ENCODE measurements around the gene RFLNA. TPM values are rescaled to one million over a fixed set of nuclear protein-coding genes. Genes with fewer than 3 reads are reported as not detected.

RFLNA gene
- total and polyA plus RNA-seq, 7 donors, result 0.83 to 57.1 (median 17.6) TPM; not detected in 2

GRCh38 chr12:124302241-124302806 lies 7.4 kb downstream of the RFLNA start:
- Histone ChIP-seq H3K36me3 (no peaks in the 10 kb centered on the region), H3K4me3 (no peak overlapping the region), H3K4me1 (no peaks in the 10 kb centered on the region), H3K9me3 (no peaks in the 10 kb centered on the region), H3K27ac (no peak overlapping the region), H3K27me3 (peaks cover 0 to 22% (median 19%) of the 10 kb centered on the region in 3 donors)
- WGBS, 2 donors, result 93% methylated on average over 18 of the region's 18 CpGs
- no peak for TF ChIP-seq EP300 (IDR thresholded peaks at IDR 0.05)
- no peak for TF ChIP-seq POLR2AphosphoS5 (IDR thresholded peaks at IDR 0.05)
- TF ChIP-seq POLR2A (IDR thresholded peaks at IDR 0.05), result no peak
- no peak for TF ChIP-seq CTCF (IDR thresholded peaks at IDR 0.05)
- intact Hi-C loops (cut with DNase I), result no loop called here
- no peak for DNase-seq

GRCh38 chr12:124302807-124303578 lies 8.1 kb downstream of the RFLNA start:
- WGBS, 2 donors, result 73 to 81% methylated on average over 27 of the region's 27 CpGs
- TF ChIP-seq CTCF (IDR thresholded peaks at IDR 0.05) (no peak), POLR2A (IDR thresholded peaks at IDR 0.05) (no peak), EP300 (IDR thresholded peaks at IDR 0.05) (no peak), POLR2AphosphoS5 (IDR thresholded peaks at IDR 0.05) (no peak)
- H3K27ac ChIP-seq, result no peak overlapping the region

GRCh38 chr12:124303579-124304313 lies 8.9 kb downstream of the RFLNA start:
- Histone ChIP-seq H3K36me3 (no peaks in the 10 kb centered on the region), H3K4me1 (no peaks in the 10 kb centered on the region), H3K27ac (no peak overlapping the region), H3K9me3 (no peaks in the 10 kb centered on the region), H3K4me3 (no peak overlapping the region), H3K27me3 (peaks cover 0 to 7% (median 5%) of the 10 kb centered on the region in 3 donors)
- WGBS, 2 donors, result 94% methylated on average over 38 of the region's 38 CpGs
- TF ChIP-seq POLR2AphosphoS5 (IDR thresholded peaks at IDR 0.05), result no peak
- TF ChIP-seq POLR2A (IDR thresholded peaks at IDR 0.05), result no peak
- no peak for TF ChIP-seq CTCF (IDR thresholded peaks at IDR 0.05)
- no peak for TF ChIP-seq EP300 (IDR thresholded peaks at IDR 0.05)
- intact Hi-C loops (cut with DNase I), result no loop called here
- DNase-seq, result no peak

More at GRCh38 chr12:124302807-124303578, 8.1 kb downstream of the RFLNA start:
- no peak for DNase-seq
- no peak overlapping the region for H3K4me3 ChIP-seq
- peaks cover 0 to 15% (median 12%) of the 10 kb centered on the region in 3 donors for H3K27me3 ChIP-seq
- intact Hi-C loops (cut with DNase I), result no loop called here
- no peaks in the 10 kb centered on the region for H3K9me3 ChIP-seq
- H3K4me1 ChIP-seq, result no peaks in the 10 kb centered on the region
- H3K36me3 ChIP-seq, result no peaks in the 10 kb centered on the region

GRCh38 chr12:124304314-124304790 lies 9.5 kb downstream of the RFLNA start:
- TF ChIP-seq EP300 (IDR thresholded peaks at IDR 0.05), result no peak
- TF ChIP-seq POLR2A (IDR thresholded peaks at IDR 0.05), result no peak
- TF ChIP-seq POLR2AphosphoS5 (IDR thresholded peaks at IDR 0.05), result no peak
- TF ChIP-seq CTCF (IDR thresholded peaks at IDR 0.05), result no peak
- Histone ChIP-seq H3K27ac (no peak overlapping the region), H3K4me1 (no peaks in the 10 kb centered on the region), H3K27me3 (peaks cover 0 to 1% (median 0%) of the 10 kb centered on the region in 3 donors), H3K4me3 (no peak overlapping the region), H3K36me3 (no peaks in the 10 kb centered on the region), H3K9me3 (no peaks in the 10 kb centered on the region)
- no peak for DNase-seq
- intact Hi-C loops (cut with DNase I), result no loop called here
- 96 to 97% methylated on average over 20 of the region's 20 CpGs for WGBS, 2 donors

All from sigmoid colon (tissue), 7 donors.